ES-I3 (cell line): ENCODE results near the gene C1GALT1.

Source experiments
- H3K36me3 ChIP-seq: 2 replicates; pipeline ENCODE4 v1.6.1; 2013; ENCODE audit warnings: mild to moderate bottlenecking, low read length, control low read depth, moderate library complexity; ENCODE audit not compliant: insufficient read depth
- H3K4me1 ChIP-seq: 2 replicates; pipeline ENCODE4 v1.6.1; 2013; ENCODE audit warnings: mild to moderate bottlenecking, control low read depth, low read length; ENCODE audit not compliant: insufficient read depth
- H3K9ac ChIP-seq: 2 replicates; pipeline ENCODE4 v1.6.1; 2013; ENCODE audit warnings: low read depth, mild to moderate bottlenecking, low read length, moderate library complexity
- H3K9me3 ChIP-seq: 2 replicates; pipeline ENCODE4 v1.6.1; 2013; ENCODE audit warnings: mild to moderate bottlenecking, low read length, moderate library complexity; ENCODE audit not compliant: control insufficient read depth, insufficient read depth

C1GALT1 gene

DNA sequence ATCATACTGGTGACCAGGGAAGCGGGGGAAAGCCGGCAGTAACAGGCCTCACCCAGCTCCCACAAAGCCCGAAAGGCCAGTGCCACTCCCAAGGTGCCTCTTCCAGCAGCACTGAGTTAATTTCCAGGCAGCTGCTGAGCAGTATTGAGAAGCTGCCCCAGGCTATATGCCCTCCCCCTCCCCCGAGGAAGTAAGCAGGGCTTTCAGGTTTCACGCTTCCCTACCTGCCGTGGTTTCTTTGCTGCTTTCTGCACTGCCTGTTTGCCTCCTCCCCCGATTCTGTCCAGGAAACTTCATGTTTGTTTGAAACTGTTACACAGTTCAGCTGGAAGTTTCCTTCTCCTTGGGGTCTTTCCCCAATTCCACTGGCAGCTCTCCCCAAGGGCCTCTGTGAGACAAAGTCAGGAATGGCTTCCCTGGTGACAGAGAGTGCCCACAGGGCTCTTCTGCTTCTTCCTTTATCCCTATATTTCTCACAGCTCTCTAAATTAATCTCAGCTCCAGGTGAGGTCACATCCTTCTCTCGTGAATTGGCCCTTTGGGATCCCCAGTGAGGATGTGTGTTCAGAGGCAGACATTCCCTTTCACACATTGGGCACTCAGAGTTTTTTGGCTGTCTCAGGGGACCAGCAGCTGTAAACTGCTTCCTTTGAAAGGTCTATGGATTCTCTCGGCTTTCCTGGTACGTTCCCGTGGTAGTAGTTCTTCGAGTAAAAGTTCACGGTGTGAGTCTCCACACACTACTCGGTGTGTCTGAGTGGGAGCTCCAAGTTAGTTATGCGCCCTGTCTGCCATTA is 19.4 kb downstream of the C1GALT1 start:
- peaks cover 15% of the 10 kb centered on the region for H3K4me1 ChIP-seq
- H3K9ac ChIP-seq, result peak overlapping the region; percentile 38
- no peaks in the 10 kb centered on the region for H3K36me3 ChIP-seq
- peaks cover 5% of the 10 kb centered on the region; the same call in 1 of the 2 replicates for H3K9me3 ChIP-seq

DNA sequence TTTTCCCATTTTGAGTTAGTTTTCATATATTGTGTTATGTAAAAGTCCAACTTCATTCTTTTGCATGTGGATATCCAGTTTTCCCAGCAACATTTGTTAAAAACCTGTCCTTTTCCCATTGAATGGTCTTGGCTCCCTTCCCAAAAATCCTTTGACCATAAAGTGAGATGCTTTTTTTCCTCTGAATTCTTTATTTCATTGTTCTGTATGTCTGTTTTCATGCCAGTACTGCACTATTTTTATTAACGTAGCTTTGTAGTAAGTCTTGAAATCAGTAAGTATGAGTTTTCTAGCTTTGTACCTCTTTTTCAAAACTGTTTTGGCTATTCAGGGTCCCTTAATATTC is 20.0 kb downstream of the C1GALT1 start:
- peaks cover 20% of the 10 kb centered on the region for H3K4me1 ChIP-seq
- peaks cover 5% of the 10 kb centered on the region; the same call in 1 of the 2 replicates for H3K9me3 ChIP-seq
- no peaks in the 10 kb centered on the region for H3K36me3 ChIP-seq
- no peak overlapping the region for H3K9ac ChIP-seq

DNA sequence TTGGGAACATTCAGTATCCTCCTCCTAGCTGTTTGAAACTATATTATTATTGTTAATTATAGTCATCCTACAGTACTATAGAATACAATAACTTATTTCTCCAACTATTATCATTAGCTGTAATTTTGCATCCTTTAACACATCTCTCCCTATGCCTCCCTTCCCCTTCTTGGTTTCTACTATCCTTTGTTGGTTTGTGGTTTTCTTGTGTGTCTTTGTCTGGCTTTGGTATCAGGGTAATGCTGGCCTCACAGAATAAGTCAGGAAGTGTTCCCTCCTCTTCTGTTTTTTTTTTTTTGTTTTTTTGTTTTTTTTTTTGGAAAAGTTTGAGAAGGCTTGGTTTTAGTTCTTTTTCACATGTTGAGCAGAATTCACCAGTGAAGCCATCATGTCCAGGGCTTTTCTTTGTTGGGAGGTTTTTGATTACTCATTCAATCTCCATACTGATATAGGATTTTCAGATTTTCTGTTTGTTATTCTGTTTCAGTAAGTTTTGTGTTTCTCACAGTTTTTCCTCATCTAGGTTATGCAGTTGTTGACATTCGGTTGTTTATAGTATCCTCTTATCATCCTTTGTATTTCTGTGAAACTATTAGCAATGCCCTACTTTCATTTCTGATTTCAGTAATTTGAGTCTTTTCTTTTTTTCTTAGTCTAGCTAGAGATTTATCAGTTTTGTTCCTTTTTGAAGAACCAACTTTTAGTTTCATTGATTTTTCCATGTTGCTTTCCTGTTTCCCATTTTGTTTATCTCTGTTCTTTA is 21.6 kb downstream of the C1GALT1 start:
- Histone ChIP-seq H3K36me3 (no peaks in the 10 kb centered on the region), H3K9me3 (peaks cover 5% of the 10 kb centered on the region; the same call in 1 of the 2 replicates), H3K4me1 (peaks cover 30% of the 10 kb centered on the region), H3K9ac (no peak overlapping the region)

DNA sequence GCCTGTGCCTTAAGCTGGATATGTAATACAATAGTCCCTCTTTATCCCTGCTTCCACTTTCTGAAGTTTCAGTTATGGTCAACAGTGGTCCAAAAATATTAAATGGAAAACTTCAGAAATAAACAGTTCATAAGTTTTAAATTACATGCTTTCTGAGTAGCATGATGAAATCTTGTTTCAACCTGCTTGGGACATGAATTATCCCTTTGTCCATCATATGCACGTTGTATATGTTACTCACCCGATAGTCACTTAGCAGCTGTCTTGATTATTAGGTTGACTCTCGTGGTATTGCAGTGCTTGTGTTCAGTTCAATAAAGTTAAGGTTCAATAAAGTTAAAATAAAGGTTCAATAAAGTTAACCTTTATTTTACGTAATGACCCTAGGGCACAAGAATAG is 25.5 kb downstream of the C1GALT1 start:
- Histone ChIP-seq H3K4me1 (peaks cover 37% of the 10 kb centered on the region), H3K36me3 (no peaks in the 10 kb centered on the region), H3K9ac (no peak overlapping the region), H3K9me3 (peaks cover 5% of the 10 kb centered on the region; the same call in 1 of the 2 replicates)

DNA sequence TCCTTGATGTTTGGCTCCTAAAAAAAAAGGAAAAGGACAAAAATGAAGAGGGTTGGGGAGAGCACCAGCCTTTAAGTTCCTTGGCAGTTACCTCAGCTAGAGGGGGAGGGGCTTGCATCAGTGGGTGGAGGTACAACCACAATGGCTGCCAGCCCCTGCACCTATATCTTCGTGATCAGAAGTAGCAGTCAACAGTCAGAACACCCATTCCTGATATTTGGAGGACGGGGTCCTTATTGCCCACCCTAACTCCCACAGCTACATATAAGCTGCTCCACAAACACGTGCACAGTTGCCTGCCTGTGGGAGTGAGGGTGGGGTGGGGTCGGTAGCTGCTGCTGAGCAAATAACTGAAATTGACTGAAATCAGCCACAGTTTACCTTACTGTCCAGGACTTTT is 26.2 kb downstream of the C1GALT1 start:
- Histone ChIP-seq H3K36me3 (no peaks in the 10 kb centered on the region; the same call in 1 of the 2 replicates), H3K9ac (peak overlapping the region; percentile 23; the same call in 1 of the 2 replicates), H3K4me1 (peaks cover 37% of the 10 kb centered on the region), H3K9me3 (0 out of 2 replicates have a peak, but pooled peaks cover 3% of the 10 kb centered on the region)

DNA sequence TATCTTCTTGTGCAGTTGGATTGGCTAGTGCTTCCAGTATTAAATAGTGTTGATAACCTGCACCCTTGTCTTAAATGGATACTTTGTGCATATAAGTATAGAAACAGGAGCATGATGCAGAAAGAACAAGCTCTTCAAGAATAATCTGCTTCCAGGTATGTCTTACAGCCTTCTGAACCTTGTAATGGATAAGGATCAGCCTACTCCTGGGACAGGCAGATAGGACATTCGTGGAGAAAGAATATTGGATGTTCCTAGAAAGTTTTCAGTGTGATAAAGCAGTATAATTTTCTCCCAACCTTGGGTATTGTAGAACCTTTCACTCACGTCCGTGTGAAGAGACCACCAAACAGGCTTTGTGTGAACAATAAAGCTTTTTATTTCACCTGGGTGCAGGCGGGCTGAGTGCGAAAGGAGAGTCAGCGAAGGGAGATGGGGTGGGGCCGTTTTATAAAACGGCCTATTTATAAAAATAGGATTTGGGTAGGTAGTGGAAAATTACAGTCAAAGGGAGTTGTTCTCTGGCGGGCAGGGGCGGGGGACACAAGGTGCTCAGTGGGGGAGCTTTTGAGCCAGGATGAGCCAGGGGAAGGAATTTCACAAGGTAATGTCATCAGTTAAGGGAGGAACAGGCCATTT is 27.2 kb downstream of the C1GALT1 start:
- Histone ChIP-seq H3K9ac (peak overlapping the region; percentile 40; the same call in 1 of the 2 replicates), H3K9me3 (no peaks in the 10 kb centered on the region), H3K36me3 (peaks cover under 1% of the 10 kb centered on the region; the same call in 1 of the 2 replicates), H3K4me1 (peaks cover 37% of the 10 kb centered on the region)

DNA sequence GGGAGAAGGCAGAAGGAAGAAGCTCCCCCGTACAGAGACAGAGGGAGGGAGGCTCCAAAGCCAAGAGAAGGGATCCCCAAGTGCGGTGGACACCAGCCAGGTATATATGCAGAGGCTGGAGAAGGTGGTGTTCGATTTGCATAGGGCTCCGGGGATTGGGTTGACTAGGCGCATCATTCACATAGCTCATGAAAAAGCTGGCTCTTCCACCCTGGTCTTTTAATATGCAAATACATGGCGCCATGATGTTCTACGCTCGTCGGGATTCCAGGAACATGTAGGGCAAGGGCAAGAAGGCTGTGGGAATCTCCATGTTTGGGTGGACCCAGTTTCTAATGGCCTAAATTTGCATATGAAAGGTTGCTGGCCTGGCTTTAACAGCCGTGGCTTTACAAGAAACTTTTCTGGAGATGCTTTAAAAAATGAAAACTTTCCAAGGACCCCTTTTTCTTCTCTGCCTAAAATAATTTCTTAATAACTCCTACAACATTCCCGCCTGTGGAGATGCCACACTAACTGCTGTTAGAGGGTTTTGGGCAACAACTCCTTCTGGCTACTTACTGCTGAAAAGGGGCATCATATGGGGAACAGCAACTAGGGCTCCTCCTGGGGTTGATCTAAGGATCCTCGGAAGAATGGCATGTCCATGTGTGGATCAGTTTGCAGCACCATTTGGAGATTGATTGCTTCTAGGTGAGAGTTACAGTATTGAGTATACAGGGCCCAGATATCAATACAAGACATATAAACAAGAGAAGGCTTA is 28.3 kb downstream of the C1GALT1 start:
- peaks cover 5% of the 10 kb centered on the region; the same call in 1 of the 2 replicates for H3K36me3 ChIP-seq
- H3K9me3 ChIP-seq, result no peaks in the 10 kb centered on the region
- H3K4me1 ChIP-seq, result peaks cover 37% of the 10 kb centered on the region
- peak overlapping the region; percentile 39 for H3K9ac ChIP-seq

GRCh38 chr7:7212612-7213011 is 30.3 kb downstream of the C1GALT1 start:
- Histone ChIP-seq H3K36me3 (peaks cover 10% of the 10 kb centered on the region), H3K9me3 (no peaks in the 10 kb centered on the region), H3K4me1 (peaks cover 28% of the 10 kb centered on the region), H3K9ac (no peak overlapping the region)

- Histone ChIP-seq H3K9ac (no peak overlapping the region), H3K36me3 (peaks cover 16% of the 10 kb centered on the region), H3K4me1 (peaks cover 13% of the 10 kb centered on the region), H3K9me3 (no peaks in the 10 kb centered on the region)
Observed at GRCh38 chr7:7214398-7215347, 32.3 kb downstream of the C1GALT1 start.

DNA sequence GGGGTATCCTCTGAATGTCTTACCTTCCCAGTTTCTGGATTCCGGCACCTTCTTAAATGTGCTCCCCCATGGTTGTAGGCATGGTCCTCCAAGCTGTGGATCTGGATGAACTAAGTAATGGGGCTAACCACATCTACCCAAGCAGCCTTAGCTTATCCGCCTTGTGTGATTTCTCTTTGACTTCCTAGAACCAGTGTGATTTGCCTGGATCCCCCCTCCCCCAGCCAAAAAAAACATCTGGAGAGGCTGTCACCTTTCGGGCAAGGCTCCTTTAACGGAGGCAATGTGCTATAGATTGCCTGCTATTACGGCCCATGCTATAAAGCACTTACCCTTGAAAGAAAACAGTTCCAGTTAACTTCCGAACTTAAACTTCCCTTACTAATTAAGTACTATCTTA is 33.9 kb downstream of the C1GALT1 start:
- peaks cover 16% of the 10 kb centered on the region for H3K36me3 ChIP-seq
- H3K4me1 ChIP-seq, result peaks cover 7% of the 10 kb centered on the region
- H3K9ac ChIP-seq, result no peak overlapping the region

GRCh38 chr7:7219216-7219615 is 36.9 kb downstream of the C1GALT1 start:
- Histone ChIP-seq H3K36me3 (peaks cover 16% of the 10 kb centered on the region), H3K9ac (no peak overlapping the region), H3K9me3 (no peaks in the 10 kb centered on the region), H3K4me1 (no peaks in the 10 kb centered on the region)

More for the DNA sequence above, 33.9 kb downstream of the C1GALT1 start:
- H3K9me3 ChIP-seq, result no peaks in the 10 kb centered on the region

DNA sequence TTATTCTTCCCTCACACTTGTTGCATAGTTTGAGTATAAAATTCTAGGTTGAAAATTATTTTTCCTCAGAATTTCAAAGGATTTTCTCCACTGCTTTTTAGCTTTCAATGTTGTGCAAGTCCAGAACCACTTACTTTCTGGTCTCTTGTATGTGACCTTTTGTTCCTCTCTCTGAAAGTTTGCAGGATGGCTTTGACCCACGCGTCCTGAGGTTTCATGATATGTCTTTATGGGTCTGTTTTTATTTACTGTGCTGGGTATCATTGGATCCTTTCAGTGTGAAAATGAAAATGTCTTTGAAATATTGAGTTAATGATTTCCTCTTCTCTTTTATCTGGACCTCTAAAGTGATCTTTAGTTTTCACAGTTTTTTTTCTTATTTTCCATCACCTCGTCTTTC is 38.5 kb downstream of the C1GALT1 start:
- H3K9ac ChIP-seq, result no peak overlapping the region
- no peaks in the 10 kb centered on the region for H3K4me1 ChIP-seq
- peaks cover 10% of the 10 kb centered on the region for H3K36me3 ChIP-seq
- H3K9me3 ChIP-seq, result no peaks in the 10 kb centered on the region

GRCh38 chr7:7221599-7222038 is 39.3 kb downstream of the C1GALT1 start:
- no peaks in the 10 kb centered on the region for H3K4me1 ChIP-seq
- H3K9me3 ChIP-seq, result no peaks in the 10 kb centered on the region
- peaks cover 8% of the 10 kb centered on the region for H3K36me3 ChIP-seq
- no peak overlapping the region for H3K9ac ChIP-seq
